ENCODE measurements around the gene MAP6.

MAP6 gene

DNA sequence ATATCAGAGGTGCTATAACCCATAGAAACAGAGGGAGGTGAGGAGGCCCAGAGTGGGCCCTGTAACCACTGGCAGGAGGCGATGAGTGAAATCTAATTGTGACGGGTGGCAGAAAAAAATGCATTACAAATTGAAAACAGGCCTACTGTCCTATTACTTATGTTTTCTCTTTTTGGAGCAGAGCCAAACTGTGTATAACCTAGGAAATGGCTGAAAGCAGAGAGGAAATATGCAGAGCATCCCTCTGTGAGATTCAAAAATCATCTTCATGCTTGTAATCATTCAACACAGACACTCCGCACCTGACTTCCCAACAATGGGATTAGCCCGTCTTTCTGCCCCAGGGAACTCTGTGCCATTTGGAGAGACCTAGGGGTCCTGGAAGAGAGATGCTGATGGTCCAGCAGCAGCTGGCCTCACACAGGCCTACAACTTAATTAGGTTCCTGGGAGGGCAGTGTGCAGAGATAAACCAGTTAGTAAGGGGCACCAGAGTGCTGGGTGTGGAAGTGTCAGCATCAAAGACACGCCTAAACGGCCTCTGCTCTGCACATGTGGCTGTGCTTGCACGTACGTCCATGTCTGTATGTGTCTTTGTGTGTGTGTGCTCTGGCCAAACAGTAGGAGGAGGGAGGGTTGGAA, 41.8 kb downstream of the MAP6 start:
- TF ChIP-seq CTCF (IDR thresholded peaks at IDR 0.05; ENCODE audit: low read depth, low read length, missing control alignments): no peak
- Histone ChIP-seq H3K27me3 (replicated peaks) (no peaks in the 10 kb centered on the region), H3K4me3 (ENCODE audit: low read depth, low read length) (no peak overlapping the region), H3K27ac (peak overlapping the region; percentile 41), H3K36me3 (replicated peaks) (no peaks in the 10 kb centered on the region)
- DNase-seq: no peak
- in situ Hi-C loops (cut with HindIII; ENCODE audit: low pct_ligation_motif_present, low sequenced_read_pairs): no loop called here

GRCh38 chr11:75625991-75626888, 42.6 kb downstream of the MAP6 start:
- H3K4me3 ChIP-seq (ENCODE audit: low read depth, low read length): no peak overlapping the region
- in situ Hi-C loops (cut with HindIII; ENCODE audit: low pct_ligation_motif_present, low sequenced_read_pairs): no loop called here
- H3K27ac ChIP-seq: peak overlapping the region; percentile 41
- DNase-seq: peak; percentile 85
- no peaks in the 10 kb centered on the region for H3K27me3 ChIP-seq (replicated peaks)
- H3K36me3 ChIP-seq (replicated peaks): no peaks in the 10 kb centered on the region
- TF ChIP-seq CTCF (IDR thresholded peaks at IDR 0.05; ENCODE audit: low read depth, low read length, missing control alignments): no peak

DNA sequence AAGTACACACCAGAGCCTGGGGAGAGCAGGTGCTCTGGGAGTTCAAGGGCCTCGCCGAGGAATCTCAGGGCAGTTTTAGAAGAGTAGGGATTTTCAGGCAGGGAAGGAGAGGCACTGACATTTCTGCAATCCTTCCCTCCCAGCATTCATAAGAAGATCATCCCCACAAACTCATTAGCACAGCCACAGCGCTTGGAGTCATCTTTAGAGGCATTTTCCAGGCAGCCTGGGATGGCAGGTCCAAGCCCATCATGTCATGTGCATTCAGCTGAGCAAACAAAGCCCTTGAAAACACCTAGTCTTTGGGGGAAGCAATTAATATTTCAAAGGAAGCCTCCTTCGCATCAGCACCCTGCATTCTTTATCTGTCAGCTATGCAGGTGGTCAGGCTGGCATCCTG, 43.8 kb downstream of the MAP6 start:
- in situ Hi-C loops (cut with HindIII; ENCODE audit: low pct_ligation_motif_present, low sequenced_read_pairs): no loop called here
- no peak overlapping the region for H3K27ac ChIP-seq
- no peaks in the 10 kb centered on the region for H3K36me3 ChIP-seq (replicated peaks)
- H3K4me3 ChIP-seq (ENCODE audit: low read depth, low read length): no peak overlapping the region
- DNase-seq: no peak
- TF ChIP-seq CTCF (IDR thresholded peaks at IDR 0.05; ENCODE audit: low read depth, low read length, missing control alignments): no peak
- no peaks in the 10 kb centered on the region for H3K27me3 ChIP-seq (replicated peaks)

DNA sequence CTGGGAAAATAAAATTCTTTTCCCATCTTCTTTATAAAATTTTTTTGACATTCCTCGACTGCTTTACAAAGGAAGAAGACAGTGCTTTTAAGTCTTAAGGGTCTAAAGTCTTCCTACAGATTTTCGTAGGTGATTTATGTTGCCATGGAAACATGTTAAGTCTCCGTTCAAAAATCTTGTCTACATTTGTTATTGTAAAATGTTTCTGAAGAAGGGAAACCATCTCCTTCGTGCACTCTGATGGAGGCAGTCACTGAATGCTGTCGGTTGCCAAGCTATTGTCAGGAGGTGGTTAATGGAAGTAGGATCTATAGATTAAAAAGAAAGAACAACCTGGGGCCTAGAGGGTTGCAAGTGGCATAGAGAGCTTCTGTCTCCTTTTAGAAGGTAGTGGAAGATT, 52.6 kb downstream of the MAP6 start:
- TF ChIP-seq CTCF (IDR thresholded peaks at IDR 0.05; ENCODE audit: low read depth, low read length, missing control alignments): no peak
- H3K27ac ChIP-seq: no peak overlapping the region
- H3K4me3 ChIP-seq (ENCODE audit: low read depth, low read length): no peak overlapping the region
- in situ Hi-C loops (cut with HindIII; ENCODE audit: low pct_ligation_motif_present, low sequenced_read_pairs): no loop called here
- H3K36me3 ChIP-seq (replicated peaks): no peaks in the 10 kb centered on the region
- no peaks in the 10 kb centered on the region for H3K27me3 ChIP-seq (replicated peaks)
- DNase-seq: no peak

GRCh38 chr11:75615751-75616150, 53.1 kb downstream of the MAP6 start:
- no peak for TF ChIP-seq CTCF (IDR thresholded peaks at IDR 0.05; ENCODE audit: low read depth, low read length, missing control alignments)
- no peak overlapping the region for H3K27ac ChIP-seq
- no peaks in the 10 kb centered on the region for H3K36me3 ChIP-seq (replicated peaks)
- in situ Hi-C loops (cut with HindIII; ENCODE audit: low pct_ligation_motif_present, low sequenced_read_pairs): no loop called here
- DNase-seq: no peak
- no peaks in the 10 kb centered on the region for H3K27me3 ChIP-seq (replicated peaks)
- no peak overlapping the region for H3K4me3 ChIP-seq (ENCODE audit: low read depth, low read length)
